H4 (cell line): ENCODE results near the gene KMT2C. TPM values are rescaled to one million over a fixed set of nuclear protein-coding genes. Genes with fewer than 3 reads are reported as not detected.
"Not testable (repeated sequence)": the region's sequence is repeated elsewhere in the genome, so short reads cannot be mapped to it uniquely, and the experiment has no call there.

Experiments
- DNase-seq: peaks from one replicate; pipeline ENCODE4 v3.0.0-alpha.2; 2015; ENCODE audit warnings: low spot score
- total RNA-seq: library from RNA; depleted of rRNA; stranded (reverse); fragments of >200 nt; shearing (Covaris generic); gene quantifications from 2 replicates; pipeline ENCODE4 v1.2.3, GENCODE V29; 2014

Gene KMT2C
- total RNA-seq, 1 experiment from 2014 or later = 10.1 TPM

- DNase-seq = not testable (repeated sequence)
Observed at GRCh38 chr7:152441810-152442209, 6.0 kb upstream of the KMT2C start.

GRCh38 chr7:152441168-152441567 lies 5.4 kb upstream of the KMT2C start:
- not testable (repeated sequence) for DNase-seq

- DNase-seq = not testable (repeated sequence)
Observed at GRCh38 chr7:152438017-152438416, 2.2 kb upstream of the KMT2C start.

- DNase-seq = not testable (repeated sequence)
Observed at GRCh38 chr7:152436931-152437575, 1.2 kb upstream of the KMT2C start.

GRCh38 chr7:152436111-152436930 lies 518 bp upstream of the KMT2C start:
- peak; percentile 83 for DNase-seq

DNA sequence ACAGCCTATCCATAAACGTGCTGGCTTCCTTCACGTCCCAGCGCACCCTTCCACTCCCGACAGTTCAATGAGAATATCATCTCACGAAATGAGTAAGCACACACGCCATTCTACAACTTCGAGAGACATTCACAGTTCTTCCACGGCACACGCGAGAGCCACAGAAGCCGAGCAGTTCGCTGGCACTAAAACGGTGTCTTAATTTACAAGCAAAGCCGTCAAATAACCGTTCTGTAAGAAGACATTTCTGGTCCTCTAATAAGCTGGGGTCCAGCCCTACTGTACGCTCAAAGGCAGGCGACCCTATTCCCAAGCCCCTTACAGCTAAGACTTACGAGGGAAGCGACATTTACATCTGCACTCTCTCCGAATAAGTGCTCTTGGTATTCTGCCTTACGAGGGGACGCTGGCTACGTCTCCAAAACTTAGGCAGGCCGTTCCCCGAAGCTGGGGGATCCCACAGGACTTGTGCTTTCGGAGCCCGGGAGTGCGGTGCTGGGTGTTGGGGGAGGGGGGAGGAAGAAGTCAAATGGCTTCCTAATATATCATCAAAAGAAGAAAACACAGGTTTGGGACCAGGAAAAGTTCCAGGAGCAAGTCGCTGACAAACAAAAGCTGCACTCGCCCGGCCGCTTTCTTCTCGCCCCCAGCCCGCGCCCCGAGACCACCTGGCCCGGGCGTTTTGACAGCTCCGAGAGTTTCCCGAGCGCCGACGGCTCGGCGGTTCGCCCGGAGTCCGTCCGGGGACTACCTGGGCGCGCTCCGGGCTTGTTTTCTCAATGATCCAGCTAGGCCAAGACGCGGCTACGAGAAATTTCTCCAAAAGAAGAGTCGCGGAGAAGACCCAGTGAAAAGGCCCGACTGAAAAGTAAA lies 1.1 kb downstream of the KMT2C start:
- DNase-seq = not testable (repeated sequence)

- peak; percentile 34 for DNase-seq
Observed at GRCh38 chr7:152433721-152434490, 1.9 kb downstream of the KMT2C start.

DNA sequence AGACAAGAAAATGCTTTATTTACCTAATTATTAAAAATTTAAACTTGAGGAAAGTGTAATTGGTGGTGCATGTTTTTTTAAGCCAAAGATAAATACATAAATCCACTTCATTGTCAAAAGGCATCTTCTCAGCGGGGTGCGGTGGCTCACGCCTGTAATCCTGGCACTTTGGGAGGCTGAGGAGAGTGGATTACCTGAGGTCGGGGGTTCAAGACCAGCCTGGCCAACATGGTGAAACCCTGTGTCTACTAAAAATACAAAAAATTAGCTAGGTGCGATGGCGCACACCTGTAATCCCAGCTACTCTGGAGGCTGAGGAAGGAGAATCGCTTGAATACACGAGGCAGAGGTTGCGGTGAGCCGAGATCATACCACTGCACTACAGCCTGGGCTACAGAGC lies 3.1 kb downstream of the KMT2C start:
- not testable (repeated sequence) for DNase-seq

GRCh38 chr7:152430854-152431253 lies 4.9 kb downstream of the KMT2C start:
- DNase-seq = no peak

DNA sequence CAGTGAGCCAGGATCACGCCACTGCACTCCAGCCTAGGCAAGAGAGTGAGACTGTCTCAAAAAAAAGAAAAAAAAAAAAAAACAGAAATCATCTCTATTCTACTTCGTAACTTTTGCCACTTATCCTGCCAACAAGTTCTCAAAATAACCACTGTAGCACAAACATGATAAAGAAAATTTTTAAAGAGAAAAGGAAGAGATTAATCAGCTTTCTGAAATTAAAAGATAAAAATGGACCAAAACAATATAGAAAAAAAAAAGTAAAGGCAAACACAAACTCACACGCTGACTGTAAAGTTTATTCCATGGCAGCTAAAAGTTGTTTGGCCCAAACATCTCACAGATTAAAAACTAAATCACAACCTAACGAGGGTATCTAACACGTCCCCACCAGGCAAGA lies 5.7 kb downstream of the KMT2C start:
- not testable (repeated sequence) for DNase-seq

- DNase-seq = no peak
Observed at GRCh38 chr7:152424348-152425108, 11.3 kb downstream of the KMT2C start.

- no peak for DNase-seq
Observed at GRCh38 chr7:152423991-152424347, 11.8 kb downstream of the KMT2C start.

- not testable (repeated sequence) for DNase-seq
Observed at GRCh38 chr7:152423171-152423570, 12.6 kb downstream of the KMT2C start.

GRCh38 chr7:152420950-152421349 lies 14.9 kb downstream of the KMT2C start:
- DNase-seq = not testable (repeated sequence)

DNA sequence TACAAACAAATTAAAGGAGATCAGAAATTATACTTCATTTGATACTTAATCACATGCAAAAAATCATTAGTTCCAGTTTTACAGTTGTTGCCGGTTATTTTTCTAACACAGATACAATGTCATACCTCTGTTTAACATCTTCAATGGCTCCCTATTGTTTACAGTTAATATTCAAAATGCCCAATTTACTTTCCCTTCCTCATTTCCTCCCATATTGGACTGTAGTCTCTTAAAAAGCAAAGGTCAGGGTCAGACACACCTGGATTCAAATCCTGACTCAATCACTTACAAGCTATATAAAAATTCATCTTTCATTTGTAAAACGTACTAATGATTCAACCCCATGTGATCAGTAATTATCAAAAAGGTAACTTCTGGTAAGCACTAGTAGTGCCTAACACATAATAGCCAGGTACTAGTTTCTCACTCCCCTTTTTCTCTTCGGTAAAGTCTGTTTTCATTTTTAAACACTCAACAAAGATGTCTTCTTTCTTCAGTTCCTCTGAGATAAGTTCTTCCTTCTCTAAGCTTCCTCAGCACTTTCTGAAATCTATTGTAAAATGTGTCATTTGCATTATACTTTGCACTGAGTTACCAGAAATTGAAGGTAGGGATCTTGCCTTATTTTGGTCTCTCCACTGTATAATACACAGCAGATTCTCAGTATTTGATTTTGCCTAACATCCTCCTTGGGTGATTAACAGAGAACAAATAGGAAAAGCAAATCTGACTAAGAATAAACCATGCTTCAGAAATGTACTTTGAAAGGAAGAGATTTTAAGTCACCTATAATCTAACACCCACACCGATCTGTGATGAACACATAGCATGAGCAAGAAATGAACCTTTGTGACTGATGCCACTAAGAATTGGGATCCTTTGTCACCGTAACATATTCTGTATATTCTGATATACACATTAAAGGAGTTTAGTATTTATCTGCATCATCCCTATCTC lies 16.1 kb downstream of the KMT2C start:
- DNase-seq = no peak

GRCh38 chr7:152414779-152415178 lies 21.0 kb downstream of the KMT2C start:
- no peak for DNase-seq

DNA sequence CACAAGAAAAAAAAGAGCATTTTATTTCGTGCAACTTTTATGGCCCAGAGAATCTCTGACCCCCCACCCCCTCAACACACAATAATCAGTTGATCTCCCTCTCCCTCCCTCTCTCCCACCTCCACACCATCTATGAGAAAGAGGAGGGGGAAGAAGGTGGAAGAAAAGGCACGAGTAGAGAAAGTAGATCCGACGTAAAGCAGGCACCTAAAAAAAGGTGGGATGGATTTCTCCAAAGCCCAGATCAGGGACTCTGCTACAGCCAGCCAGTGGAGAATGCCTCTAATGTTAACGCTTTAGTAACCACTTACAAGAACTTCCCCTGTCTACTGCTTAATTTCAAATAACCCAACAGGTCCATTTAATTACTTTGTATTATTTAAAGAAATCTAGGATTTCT lies 24.4 kb downstream of the KMT2C start:
- no peak for DNase-seq

GRCh38 chr7:152406491-152406890 lies 29.3 kb downstream of the KMT2C start:
- DNase-seq = no peak

GRCh38 chr7:152406030-152406429 lies 29.8 kb downstream of the KMT2C start:
- not testable (repeated sequence) for DNase-seq

DNA sequence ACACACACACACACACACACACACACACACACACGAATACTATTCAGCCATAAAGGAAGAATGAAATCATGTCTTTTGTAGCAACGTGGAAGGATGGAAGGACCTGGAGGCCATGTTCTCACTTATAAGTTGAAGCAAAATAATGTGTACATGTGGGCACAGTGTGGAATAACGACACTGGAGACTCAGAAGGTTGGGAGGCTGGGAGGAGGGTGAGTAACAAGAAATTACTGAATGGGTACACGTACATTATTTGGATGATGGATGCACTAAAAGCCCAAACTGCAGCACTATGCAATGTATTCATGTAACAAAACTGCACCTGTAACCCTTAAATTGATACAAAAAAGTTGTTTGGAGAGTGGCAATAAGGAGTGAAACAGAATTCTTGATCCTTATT lies 32.1 kb downstream of the KMT2C start:
- no peak for DNase-seq
